Kidney (tissue), 14 donors: Measurements from ENCODE around the gene HPSE2. TPM values are rescaled to one million over a fixed set of nuclear protein-coding genes. Genes with fewer than 3 reads are reported as not detected.

Experiments used
- DNase-seq, 5 donors: peaks; one replicate each; pipeline ENCODE4 v3.0.0-alpha.2; 2013 to 2020
- FAIRE-seq: peaks from 2 replicates; lab custom pipeline; 2012; peaks lifted over from hg19 to GRCh38; lab: Jason Lieb, UNC
- H3K27ac ChIP-seq, 2 donors: one replicate each; pipeline ENCODE4 v1.7.0; 2013; ENCODE audit warnings: low read depth in 2 of 2, low read length in 2 of 2, inconsistent platforms in 1 of 2
- H3K27me3 ChIP-seq: one replicate; pipeline ENCODE4 v1.7.1; 2013; ENCODE audit warnings: low read length, inconsistent platforms; ENCODE audit not compliant: control insufficient read depth, insufficient read depth
- H3K36me3 ChIP-seq, 3 donors: one replicate each; pipeline versions ENCODE4 v1.7.0 to v1.7.1; 2013; ENCODE audit warnings: low read length in 3 of 3, control low read depth in 1 of 3, inconsistent platforms in 1 of 3; ENCODE audit not compliant: insufficient read depth in 3 of 3, control insufficient read depth in 2 of 3
- H3K4me1 ChIP-seq, 3 donors: one replicate each; pipeline versions ENCODE4 v1.7.0 to v1.7.1; 2013; ENCODE audit warnings: low read length in 3 of 3, inconsistent platforms in 1 of 3, low read depth in 1 of 3; ENCODE audit not compliant: control insufficient read depth in 2 of 3, insufficient read depth in 2 of 3
- H3K4me3 ChIP-seq, 3 donors: one replicate each; pipeline versions ENCODE4 v1.7.0 to v1.8.1; 2013; ENCODE audit warnings: low read length in 3 of 3, control low read depth in 1 of 3, inconsistent platforms in 1 of 3
- H3K9ac ChIP-seq, 3 donors: one replicate each; pipeline versions ENCODE4 v1.7.0 to v1.7.1; 2013; ENCODE audit warnings: low read length in 3 of 3, control low read depth in 1 of 3, inconsistent platforms in 1 of 3
- H3K9me3 ChIP-seq, 3 donors: one replicate each; pipeline versions ENCODE4 v1.7.0 to v1.7.1; 2013; ENCODE audit warnings: low read length in 3 of 3, control low read depth in 1 of 3, inconsistent platforms in 1 of 3; ENCODE audit not compliant: control insufficient read depth in 2 of 3, insufficient read depth in 1 of 3
- CTCF ChIP-seq: IDR thresholded peaks from 3 replicates; pipeline ENCODE4 v1.5.1; 2012; ENCODE audit warnings: mild to moderate bottlenecking, moderate library complexity, borderline replicate concordance; ENCODE audit not compliant: insufficient read depth; ENCODE audit errors: extremely low read depth
- intact Hi-C: fragments of 100-400 bp; cut with DNase I; formaldehyde crosslinking; loops from one replicate; pipeline ENCODE4 v1.11.1; 2022
- polyA plus RNA-seq: library from polyadenylated mRNA; stranded (reverse); fragments of 350-450 nt; fragmentation: Illumina TruSeq; extraction: RNeasy Lipid Tissue Mini Kit (QIAGEN cat#74804); gene quantifications from one replicate; pipeline ENCODE4 v1.2.3, GENCODE V29; 2014; ENCODE audit warnings: low read depth, low replicate concordance; ENCODE audit not compliant: insufficient read depth
- total RNA-seq: library from RNA; stranded (reverse); fragmentation: NEBNext Ultra II Directional; extraction: Animal tissue kit (Norgen Biotek cat#: 25700); gene quantifications from one replicate; pipeline ENCODE4 v1.2.1, GENCODE V29; 2021
- donor health status: control.
- donor health status: control.
- donor health status: control.
- donor health status: control.
- donor health status: control.
- donor health status: DM: yes; HTN: yes; CAD: no.
- donor health status: Normal renal cell carcinoma (clear cell type).

HPSE2 gene
- total and polyA plus RNA-seq, 2 donors from 2014 or later: 1.4 to 3.0 TPM

- peaks cover 0 to 7% (median 0%) of the 10 kb centered on the region in 3 donors for H3K9me3 ChIP-seq
- no peak for TF ChIP-seq CTCF
- DNase-seq (no peak), FAIRE-seq (no peak)
- intact Hi-C loops: no loop called here
- H3K27ac ChIP-seq: no peak overlapping the region
- no peaks in the 10 kb centered on the region for H3K36me3 ChIP-seq
- H3K9ac ChIP-seq: no peak overlapping the region
- H3K4me1 ChIP-seq: no peaks in the 10 kb centered on the region
- H3K27me3 ChIP-seq: no peaks in the 10 kb centered on the region
- H3K4me3 ChIP-seq: no peak overlapping the region
Measured at GRCh38 chr10:98684019-98684899, 551.4 kb downstream of the HPSE2 start.

- no peaks in the 10 kb centered on the region for H3K36me3 ChIP-seq
- H3K4me3 ChIP-seq: no peak overlapping the region
- FAIRE-seq (no peak), DNase-seq (no peak)
- no peaks in the 10 kb centered on the region for H3K4me1 ChIP-seq
- no peaks in the 10 kb centered on the region for H3K27me3 ChIP-seq
- H3K9me3 ChIP-seq: no peaks in the 10 kb centered on the region
- no peak for TF ChIP-seq CTCF
- H3K27ac ChIP-seq: no peak overlapping the region
- intact Hi-C loops: no loop called here
- no peak overlapping the region for H3K9ac ChIP-seq
Measured at GRCh38 chr10:98676895-98677294, 558.8 kb downstream of the HPSE2 start.

GRCh38 chr10:98675902-98676301 lies 559.8 kb downstream of the HPSE2 start:
- H3K9me3 ChIP-seq: no peaks in the 10 kb centered on the region
- no peak for TF ChIP-seq CTCF
- DNase-seq: peak in 1 of 5 donors; percentile 21
- intact Hi-C loops: no loop called here
- no peaks in the 10 kb centered on the region for H3K36me3 ChIP-seq
- H3K27ac ChIP-seq: no peak overlapping the region
- H3K9ac ChIP-seq: no peak overlapping the region
- H3K4me3 ChIP-seq: no peak overlapping the region
- no peaks in the 10 kb centered on the region for H3K4me1 ChIP-seq
- no peaks in the 10 kb centered on the region for H3K27me3 ChIP-seq
- FAIRE-seq: no peak
